Testis (tissue), 2 donors: ENCODE measurements around the gene PRKACG.

Source experiments
- POLR2A ChIP-seq: fragments of 450-650 bp; IDR thresholded peaks from one replicate; pipeline ENCODE4 v1.6.1; 2017; ENCODE audit warnings: antibody characterized with exemption, mild to moderate bottlenecking, moderate library complexity
- TF ChIP-seq, protein P1 (sequence below), 3 experiments: fragments of 450-650 bp in 2 of 3; fragments of 200-600 bp in 1 of 3; sonication (generic) in 1 of 3; IDR thresholded peaks; one replicate each; pipeline ENCODE4 v1.5.1; 2016 to 2019; ENCODE audit warnings: antibody characterized with exemption in 3 of 3, mild to moderate bottlenecking in 2 of 3, moderate library complexity in 1 of 3

DNA sequence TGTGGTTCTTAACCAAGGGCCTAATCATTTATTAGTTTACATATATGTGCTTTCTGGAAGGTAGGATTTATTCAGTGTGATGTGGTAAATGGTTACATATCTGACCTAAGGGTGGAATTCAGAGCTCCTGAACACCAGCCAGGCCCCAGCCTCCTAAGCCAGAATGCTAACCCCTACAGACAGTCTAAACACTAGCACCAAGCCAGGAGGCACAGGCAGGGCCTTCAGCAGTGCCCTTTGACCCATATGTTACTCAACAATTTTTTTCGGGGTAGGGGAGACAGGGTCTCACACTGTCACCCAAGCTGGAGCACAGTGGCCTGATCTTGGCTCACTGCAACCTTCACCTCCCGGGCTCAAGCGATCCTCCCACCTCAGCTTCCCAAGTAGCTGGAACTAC is 40.3 kb downstream of the PRKACG start:
- TF ChIP-seq, protein P1, sequence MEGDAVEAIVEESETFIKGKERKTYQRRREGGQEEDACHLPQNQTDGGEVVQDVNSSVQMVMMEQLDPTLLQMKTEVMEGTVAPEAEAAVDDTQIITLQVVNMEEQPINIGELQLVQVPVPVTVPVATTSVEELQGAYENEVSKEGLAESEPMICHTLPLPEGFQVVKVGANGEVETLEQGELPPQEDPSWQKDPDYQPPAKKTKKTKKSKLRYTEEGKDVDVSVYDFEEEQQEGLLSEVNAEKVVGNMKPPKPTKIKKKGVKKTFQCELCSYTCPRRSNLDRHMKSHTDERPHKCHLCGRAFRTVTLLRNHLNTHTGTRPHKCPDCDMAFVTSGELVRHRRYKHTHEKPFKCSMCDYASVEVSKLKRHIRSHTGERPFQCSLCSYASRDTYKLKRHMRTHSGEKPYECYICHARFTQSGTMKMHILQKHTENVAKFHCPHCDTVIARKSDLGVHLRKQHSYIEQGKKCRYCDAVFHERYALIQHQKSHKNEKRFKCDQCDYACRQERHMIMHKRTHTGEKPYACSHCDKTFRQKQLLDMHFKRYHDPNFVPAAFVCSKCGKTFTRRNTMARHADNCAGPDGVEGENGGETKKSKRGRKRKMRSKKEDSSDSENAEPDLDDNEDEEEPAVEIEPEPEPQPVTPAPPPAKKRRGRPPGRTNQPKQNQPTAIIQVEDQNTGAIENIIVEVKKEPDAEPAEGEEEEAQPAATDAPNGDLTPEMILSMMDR (IDR thresholded peaks at IDR 0.05), result no peak
- TF ChIP-seq POLR2A, result no peak
